Stimulated activated memory B cell treated with anti-CD40 and anti-IgM and Interleukin-4, amounts not matched to agents 10 μg/mL and 1 μg/mL and 100 μg/mL, for 72 hours (primary cell): ENCODE data around the gene FLOT2.
A peak's percentile ranks its signal among the peaks of the same experiment; 100 is the strongest.
"Not testable (repeated sequence)": the region's sequence is repeated elsewhere in the genome, so short reads cannot be mapped to it uniquely, and the experiment has no call there.

Source experiments
- ATAC-seq: fragments of 150-1000 bp; cut with Tn5 transposase; 2 replicates; pipeline ENCODE4 v1.10.0; 2021
- H3K27ac Mint-ChIP-seq: one replicate; pipeline ENCODE4 v1.8.0; 2022; ENCODE audit warnings: mild to moderate bottlenecking, mixed read lengths
- H3K27me3 Mint-ChIP-seq: one replicate; pipeline ENCODE4 v1.8.0; 2022; ENCODE audit warnings: mixed read lengths
- H3K36me3 Mint-ChIP-seq: one replicate; pipeline ENCODE4 v1.8.0; 2022; ENCODE audit warnings: mixed read lengths
- H3K4me1 Mint-ChIP-seq: one replicate; pipeline ENCODE4 v1.8.0; 2022; ENCODE audit warnings: mixed read lengths
- H3K4me3 Mint-ChIP-seq: one replicate; pipeline ENCODE4 v1.8.0; 2022; ENCODE audit warnings: mild to moderate bottlenecking, moderate library complexity, mixed read lengths
- H3K9me3 Mint-ChIP-seq: one replicate; pipeline ENCODE4 v1.8.0; 2022; ENCODE audit warnings: mixed read lengths

FLOT2 gene

DNA sequence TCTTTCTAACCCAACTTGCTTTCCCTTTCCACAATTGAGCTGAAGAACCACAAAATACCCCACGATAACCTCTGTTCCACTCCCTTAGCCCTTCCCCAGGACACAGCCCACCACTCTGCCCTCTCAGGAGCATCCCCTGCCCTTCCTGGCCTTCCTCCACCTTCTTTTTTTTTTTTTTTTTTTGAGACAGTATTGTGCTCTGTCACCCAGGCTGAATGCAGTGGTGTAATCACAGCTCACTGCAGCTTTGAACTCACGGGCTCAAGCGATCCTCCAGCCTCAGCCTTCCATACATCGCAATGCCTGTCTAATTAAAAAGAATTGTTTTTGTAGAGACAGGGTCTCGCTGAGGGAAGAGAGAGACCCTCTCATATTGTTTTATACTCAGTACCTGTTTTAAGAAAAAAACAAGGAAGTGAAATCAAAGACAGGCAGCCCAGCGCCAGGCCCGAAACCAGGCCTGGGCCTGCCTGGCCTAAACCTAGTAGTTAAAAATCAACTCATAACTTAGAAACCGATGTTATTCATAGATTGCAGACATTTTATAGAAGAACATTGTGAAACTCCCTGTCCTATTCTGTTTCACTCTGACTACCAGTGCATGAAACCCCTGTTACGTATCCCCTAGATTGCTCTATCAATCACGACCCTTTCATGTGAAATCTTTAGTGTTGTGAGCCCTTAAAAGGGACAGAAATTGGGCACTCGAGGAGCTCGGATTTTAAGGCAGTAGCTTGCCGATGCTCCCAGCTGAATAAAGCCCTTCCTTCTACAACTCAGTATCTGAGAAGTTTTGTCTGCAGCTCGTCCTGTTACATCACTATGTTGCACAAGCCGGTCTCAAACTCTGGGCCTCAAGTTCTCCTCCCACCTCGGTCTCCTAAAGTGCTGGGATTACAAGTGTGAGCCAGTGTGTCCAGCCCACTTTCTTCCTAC is 4.0 kb downstream of the FLOT2 start:
- peak overlapping the region; percentile 100 for H3K27ac Mint-ChIP-seq
- H3K27me3 Mint-ChIP-seq, H3K9me3 Mint-ChIP-seq, ATAC-seq: not testable (repeated sequence)
- peaks cover 30% of the 10 kb centered on the region for H3K36me3 Mint-ChIP-seq
- peaks cover 80% of the 10 kb centered on the region for H3K4me1 Mint-ChIP-seq
- peak overlapping the region; percentile 78 for H3K4me3 Mint-ChIP-seq

GRCh38 chr17:28892024-28892423 is 5.5 kb downstream of the FLOT2 start:
- H3K4me1 Mint-ChIP-seq: peaks cover 85% of the 10 kb centered on the region
- ATAC-seq: no peak

GRCh38 chr17:28891201-28891600 is 6.3 kb downstream of the FLOT2 start:
- Mint-ChIP-seq H3K4me1 (peaks cover 85% of the 10 kb centered on the region), H3K27ac (peak overlapping the region; percentile 100)

More at GRCh38 chr17:28892024-28892423, 5.5 kb downstream of the FLOT2 start:
- Mint-ChIP-seq H3K4me3 (no peak overlapping the region), H3K27me3 (no peaks in the 10 kb centered on the region), H3K36me3 (peaks cover 38% of the 10 kb centered on the region), H3K27ac (peak overlapping the region; percentile 100), H3K9me3 (no peaks in the 10 kb centered on the region)

GRCh38 chr17:28889996-28890395 is 7.5 kb downstream of the FLOT2 start:
- H3K4me3 Mint-ChIP-seq: peak overlapping the region; percentile 78
- H3K36me3 Mint-ChIP-seq: peaks cover 48% of the 10 kb centered on the region
- ATAC-seq: no peak
- H3K27me3 Mint-ChIP-seq: no peaks in the 10 kb centered on the region
- H3K4me1 Mint-ChIP-seq: peaks cover 86% of the 10 kb centered on the region
- H3K27ac Mint-ChIP-seq: peak overlapping the region; percentile 100
- no peaks in the 10 kb centered on the region for H3K9me3 Mint-ChIP-seq

More at GRCh38 chr17:28891201-28891600, 6.3 kb downstream of the FLOT2 start:
- H3K4me3 Mint-ChIP-seq: peak overlapping the region; percentile 56
- H3K9me3 Mint-ChIP-seq: no peaks in the 10 kb centered on the region
- ATAC-seq: no peak
- H3K36me3 Mint-ChIP-seq: peaks cover 43% of the 10 kb centered on the region
- no peaks in the 10 kb centered on the region for H3K27me3 Mint-ChIP-seq

- Mint-ChIP-seq H3K36me3 (peaks cover 58% of the 10 kb centered on the region), H3K27me3 (no peaks in the 10 kb centered on the region), H3K4me3 (peak overlapping the region; percentile 78), H3K4me1 (peaks cover 95% of the 10 kb centered on the region), H3K27ac (peak overlapping the region; percentile 100), H3K9me3 (no peaks in the 10 kb centered on the region)
- ATAC-seq: peak; percentile 86
Observed at GRCh38 chr17:28888832-28889231, 8.7 kb downstream of the FLOT2 start.

DNA sequence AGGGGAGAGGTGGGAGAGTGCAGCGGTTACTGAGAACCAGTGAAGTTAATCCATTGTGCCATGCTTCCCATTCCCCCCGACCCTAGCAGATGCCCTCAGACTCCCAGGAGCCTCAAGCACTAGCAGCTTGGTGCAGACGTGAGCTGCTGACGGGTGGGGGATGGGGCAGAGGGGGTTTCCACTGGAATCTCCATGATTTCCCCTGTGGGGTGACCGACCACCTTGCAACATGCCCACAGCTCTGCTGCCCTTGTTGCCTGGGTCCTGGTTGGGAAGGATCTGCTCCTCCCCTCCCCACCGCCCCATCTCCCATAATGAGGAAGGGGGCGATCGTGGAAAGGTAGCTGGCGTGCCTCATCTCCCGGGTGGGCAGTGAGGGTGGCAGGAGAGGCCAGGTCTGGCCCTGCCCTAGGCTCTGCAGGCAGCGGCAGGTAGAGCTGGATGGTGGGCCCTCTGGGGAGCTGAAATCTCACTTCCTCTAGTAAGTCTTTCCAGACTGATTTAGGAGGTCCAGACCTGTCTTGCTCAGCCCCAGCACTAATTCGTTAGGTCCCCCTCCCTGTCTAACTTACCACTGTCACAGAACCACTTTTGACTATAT is 9.6 kb downstream of the FLOT2 start:
- peak; percentile 89 for ATAC-seq
- Mint-ChIP-seq H3K36me3 (peaks cover 59% of the 10 kb centered on the region), H3K27me3 (no peaks in the 10 kb centered on the region), H3K4me3 (peak overlapping the region; percentile 78), H3K9me3 (no peaks in the 10 kb centered on the region), H3K4me1 (peaks cover 93% of the 10 kb centered on the region), H3K27ac (peak overlapping the region; percentile 100)

DNA sequence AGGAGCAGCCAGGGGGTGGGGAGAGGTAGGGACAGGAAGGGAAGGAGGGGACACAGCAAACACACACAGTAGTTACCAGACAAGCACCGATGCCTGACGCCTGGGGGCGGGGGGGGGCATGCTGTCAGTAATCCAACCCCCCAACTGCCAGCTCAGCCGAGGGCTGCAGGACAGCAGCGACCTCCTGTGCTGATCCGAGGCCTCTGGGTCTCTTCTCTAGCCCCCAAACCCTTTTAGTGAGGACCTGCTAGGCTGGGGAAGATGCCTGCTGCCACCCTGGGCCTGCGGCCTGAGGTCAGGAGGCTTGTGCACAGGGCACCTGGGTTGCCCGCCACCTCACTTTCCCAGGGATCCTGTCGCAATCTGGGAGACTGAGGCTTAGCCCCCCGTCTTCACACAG is 11.6 kb downstream of the FLOT2 start:
- Mint-ChIP-seq H3K27me3 (no peaks in the 10 kb centered on the region), H3K9me3 (no peaks in the 10 kb centered on the region), H3K4me1 (peaks cover 75% of the 10 kb centered on the region), H3K36me3 (peaks cover 59% of the 10 kb centered on the region), H3K4me3 (peak overlapping the region; percentile 10), H3K27ac (peak overlapping the region; percentile 100)
- no peak for ATAC-seq

DNA sequence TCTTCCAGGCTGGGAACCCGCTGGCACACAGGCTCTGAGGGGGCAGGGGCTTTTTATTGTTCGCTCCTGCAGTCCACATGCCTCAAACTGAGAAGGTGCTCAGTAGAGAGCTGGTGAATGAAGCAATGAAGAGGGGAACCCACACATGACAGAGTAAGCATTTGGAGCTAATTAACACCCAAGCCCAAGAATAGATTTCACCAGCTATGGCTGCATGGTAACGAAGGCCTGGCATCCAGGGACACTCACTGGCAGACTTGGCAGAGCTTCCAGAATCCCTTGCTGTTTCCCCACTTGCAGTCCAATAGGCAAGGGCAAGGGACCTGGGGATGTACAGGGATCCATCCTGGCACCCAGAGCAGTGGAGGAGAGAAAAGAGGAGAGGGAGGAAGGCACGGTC is 12.2 kb downstream of the FLOT2 start:
- Mint-ChIP-seq H3K4me3 (no peak overlapping the region), H3K36me3 (peaks cover 57% of the 10 kb centered on the region), H3K9me3 (no peaks in the 10 kb centered on the region), H3K27ac (peak overlapping the region; percentile 56), H3K4me1 (peaks cover 69% of the 10 kb centered on the region), H3K27me3 (no peaks in the 10 kb centered on the region)
- ATAC-seq: no peak

- no peak overlapping the region for H3K4me3 Mint-ChIP-seq
- H3K27me3 Mint-ChIP-seq: no peaks in the 10 kb centered on the region
- no peak for ATAC-seq
- H3K9me3 Mint-ChIP-seq: no peaks in the 10 kb centered on the region
- peaks cover 61% of the 10 kb centered on the region for H3K4me1 Mint-ChIP-seq
- H3K27ac Mint-ChIP-seq: peak overlapping the region; percentile 56
- peaks cover 69% of the 10 kb centered on the region for H3K36me3 Mint-ChIP-seq
Observed at GRCh38 chr17:28883967-28884702, 13.4 kb downstream of the FLOT2 start.

GRCh38 chr17:28882154-28882895 is 15.2 kb downstream of the FLOT2 start:
- no peak overlapping the region for H3K4me3 Mint-ChIP-seq
- H3K36me3 Mint-ChIP-seq: peaks cover 78% of the 10 kb centered on the region
- no peaks in the 10 kb centered on the region for H3K27me3 Mint-ChIP-seq
- ATAC-seq: no peak
- H3K27ac Mint-ChIP-seq: no peak overlapping the region
- H3K9me3 Mint-ChIP-seq: no peaks in the 10 kb centered on the region
- peaks cover 43% of the 10 kb centered on the region for H3K4me1 Mint-ChIP-seq

GRCh38 chr17:28881533-28882056 is 15.9 kb downstream of the FLOT2 start:
- Mint-ChIP-seq H3K4me3 (no peak overlapping the region), H3K4me1 (peaks cover 40% of the 10 kb centered on the region), H3K27me3 (no peaks in the 10 kb centered on the region), H3K27ac (no peak overlapping the region), H3K9me3 (no peaks in the 10 kb centered on the region), H3K36me3 (peaks cover 74% of the 10 kb centered on the region)
- no peak for ATAC-seq

- no peak overlapping the region for H3K27ac Mint-ChIP-seq
- ATAC-seq: no peak
- peaks cover 38% of the 10 kb centered on the region for H3K4me1 Mint-ChIP-seq
- peaks cover 65% of the 10 kb centered on the region for H3K36me3 Mint-ChIP-seq
- no peaks in the 10 kb centered on the region for H3K27me3 Mint-ChIP-seq
- no peaks in the 10 kb centered on the region for H3K9me3 Mint-ChIP-seq
- no peak overlapping the region for H3K4me3 Mint-ChIP-seq
Observed at GRCh38 chr17:28880572-28880945, 17.0 kb downstream of the FLOT2 start.

DNA sequence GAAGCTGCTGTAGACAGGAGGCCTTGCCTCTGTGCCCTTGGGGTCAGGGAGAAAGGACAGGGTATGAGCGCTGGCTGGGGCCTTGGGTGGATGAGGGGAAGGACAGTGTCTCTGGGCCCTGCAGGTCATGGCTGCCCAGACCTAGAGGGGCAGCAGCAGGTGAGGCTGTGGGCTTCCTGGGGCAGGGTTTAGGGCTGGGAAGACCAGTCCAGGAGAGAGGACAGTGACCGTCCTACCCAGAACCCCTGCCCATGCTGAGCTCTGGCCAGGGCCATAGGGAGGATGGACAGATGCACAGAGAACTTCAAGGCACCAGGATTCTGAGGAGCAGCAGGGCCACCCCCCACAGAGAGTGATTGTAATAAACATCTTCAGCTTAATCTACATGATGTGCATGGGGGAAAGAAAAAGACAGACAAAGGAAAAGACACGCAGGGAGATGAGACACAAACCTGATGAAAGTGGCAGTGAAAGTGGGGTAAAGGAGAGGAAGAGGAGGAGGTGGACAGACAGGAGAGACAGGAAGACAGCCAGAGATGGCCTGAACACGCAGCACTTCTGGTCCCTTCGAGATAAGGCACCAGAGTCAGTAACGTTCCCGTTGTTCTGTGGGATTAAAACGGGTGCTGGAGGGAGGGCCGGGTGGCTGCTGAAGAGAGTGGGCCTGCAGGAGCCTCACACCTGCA is 17.5 kb downstream of the FLOT2 start:
- H3K27me3 Mint-ChIP-seq: no peaks in the 10 kb centered on the region
- H3K4me1 Mint-ChIP-seq: peaks cover 33% of the 10 kb centered on the region
- no peak overlapping the region for H3K27ac Mint-ChIP-seq
- peaks cover 59% of the 10 kb centered on the region for H3K36me3 Mint-ChIP-seq
- ATAC-seq: no peak
- H3K9me3 Mint-ChIP-seq: no peaks in the 10 kb centered on the region
- no peak overlapping the region for H3K4me3 Mint-ChIP-seq

- Mint-ChIP-seq H3K9me3 (no peaks in the 10 kb centered on the region), H3K27ac (no peak overlapping the region), H3K27me3 (no peaks in the 10 kb centered on the region), H3K4me1 (peaks cover 23% of the 10 kb centered on the region), H3K36me3 (peaks cover 49% of the 10 kb centered on the region), H3K4me3 (no peak overlapping the region)
- peak; percentile 50 for ATAC-seq
Observed at GRCh38 chr17:28878981-28879380, 18.6 kb downstream of the FLOT2 start.
